GM19023 (cell line): ENCODE measurements around the gene MARCO.

Experiments
- ATAC-seq: cut with Tn5 transposase; IDR thresholded peaks from one replicate; pipeline ENCODE4 v1.9.1; 2021; ENCODE audit warnings: mild to moderate bottlenecking, moderate library complexity; ENCODE audit not compliant: unreplicated experiment

Gene MARCO

DNA sequence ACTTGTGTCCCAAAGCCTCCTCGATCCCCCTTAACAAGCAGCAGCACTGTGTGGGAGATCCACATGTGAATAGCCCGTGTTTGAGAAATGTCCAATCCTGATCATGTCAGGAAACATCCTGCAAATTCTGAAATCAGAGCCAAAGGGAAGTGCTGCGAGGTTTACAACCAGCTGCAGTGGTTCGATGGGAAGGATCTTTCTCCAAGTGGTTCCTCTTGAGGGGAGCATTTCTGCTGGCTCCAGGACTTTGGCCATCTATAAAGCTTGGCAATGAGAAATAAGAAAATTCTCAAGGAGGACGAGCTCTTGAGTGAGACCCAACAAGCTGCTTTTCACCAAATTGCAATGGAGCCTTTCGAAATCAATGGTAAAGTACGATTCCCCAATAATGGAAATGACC, at the start of gene MARCO:
TSS of gene MARCO (plus strand) at position 164 of the 400 bp plus-strand sequence. CDS start at position 271, 107 bp downstream.
- ATAC-seq: no peak

DNA sequence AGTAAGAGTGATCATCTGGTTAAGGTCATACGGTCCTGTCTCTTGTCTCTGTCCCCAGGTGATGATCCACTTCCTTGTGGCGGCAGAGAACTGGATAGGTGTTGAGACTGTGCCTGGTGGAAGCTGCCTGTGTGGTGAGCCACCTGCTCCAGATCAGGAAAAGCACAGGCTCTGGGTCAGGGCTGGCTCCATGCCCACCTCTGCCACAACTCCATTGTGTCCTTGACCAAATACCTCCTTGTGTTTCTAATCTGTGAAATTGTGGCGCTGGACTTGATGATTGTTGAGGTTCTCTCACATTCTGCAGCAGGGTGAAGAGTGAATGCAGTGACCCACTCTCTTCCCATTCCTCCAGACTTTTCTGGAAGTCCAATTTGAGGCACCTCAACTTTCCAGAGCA, 48.9 kb upstream of the MARCO start:
- no peak for ATAC-seq

GRCh38 chr2:118902266-118903028, 39.5 kb upstream of the MARCO start:
- ATAC-seq: no peak

GRCh38 chr2:118903029-118903351, 39.0 kb upstream of the MARCO start:
- no peak for ATAC-seq

- no peak for ATAC-seq
These were observed 38.2 kb upstream of the MARCO start for GRCh38 chr2:118903551-118904479.

DNA sequence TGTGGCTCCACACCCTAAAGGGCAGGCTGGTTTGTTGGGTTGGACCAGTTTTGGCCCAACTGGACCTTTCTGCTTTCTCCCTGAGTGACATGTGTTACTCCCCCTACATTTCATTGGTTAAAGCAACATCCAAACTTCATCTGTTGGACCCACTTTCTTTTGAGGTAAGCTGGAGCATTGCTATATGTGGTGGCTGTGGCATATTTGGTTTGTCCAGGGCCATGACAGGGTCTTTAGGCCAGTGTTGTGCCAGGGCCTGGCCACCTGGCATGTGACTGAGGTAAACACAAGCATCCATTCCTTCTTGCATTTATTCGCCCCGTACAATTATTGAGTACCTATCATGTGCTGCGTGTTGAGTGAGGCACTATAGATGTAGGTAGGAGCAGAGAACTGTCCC, 36.8 kb upstream of the MARCO start:
- ATAC-seq: no peak

DNA sequence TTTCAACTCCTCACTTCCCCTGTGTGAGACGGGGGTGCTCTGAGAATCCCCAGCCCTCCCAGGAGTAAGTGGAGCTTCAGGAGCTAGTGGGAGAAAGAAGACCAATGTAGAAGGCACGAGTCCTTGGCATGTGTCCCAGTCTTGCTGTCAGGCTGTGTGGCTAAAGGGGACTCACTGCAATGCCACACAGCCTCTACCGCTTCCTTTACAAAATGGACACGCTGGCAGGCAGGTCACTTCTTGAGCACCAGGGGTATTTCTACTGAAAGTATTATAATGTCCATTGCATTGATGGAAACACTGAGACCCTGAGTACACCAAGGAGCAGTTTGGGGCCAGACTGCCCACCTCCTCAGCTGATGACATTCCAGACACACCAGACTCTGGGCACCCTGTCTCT, 35.8 kb upstream of the MARCO start:
- no peak for ATAC-seq

DNA sequence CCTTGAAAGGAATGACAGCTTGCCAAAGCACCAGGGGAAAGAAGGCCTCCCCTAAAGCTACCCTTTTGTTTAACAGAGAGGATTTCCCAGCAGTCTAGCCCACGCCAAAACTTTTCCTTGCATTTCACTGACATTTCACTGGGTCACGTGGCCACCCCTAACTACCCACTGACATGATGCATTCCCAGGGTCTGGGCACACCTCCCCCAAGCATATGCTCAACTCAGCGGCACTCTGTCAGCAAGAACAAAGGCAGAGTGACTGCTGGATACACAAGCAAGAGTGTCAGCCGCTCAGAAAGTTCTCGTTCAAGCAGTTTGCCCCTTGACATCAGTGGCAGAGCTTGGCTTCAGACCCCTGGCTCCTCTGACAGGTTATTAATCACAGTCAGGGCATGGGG, 34.2 kb upstream of the MARCO start:
- no peak for ATAC-seq

GRCh38 chr2:118909191-118909590, 32.8 kb upstream of the MARCO start:
- ATAC-seq: no peak

DNA sequence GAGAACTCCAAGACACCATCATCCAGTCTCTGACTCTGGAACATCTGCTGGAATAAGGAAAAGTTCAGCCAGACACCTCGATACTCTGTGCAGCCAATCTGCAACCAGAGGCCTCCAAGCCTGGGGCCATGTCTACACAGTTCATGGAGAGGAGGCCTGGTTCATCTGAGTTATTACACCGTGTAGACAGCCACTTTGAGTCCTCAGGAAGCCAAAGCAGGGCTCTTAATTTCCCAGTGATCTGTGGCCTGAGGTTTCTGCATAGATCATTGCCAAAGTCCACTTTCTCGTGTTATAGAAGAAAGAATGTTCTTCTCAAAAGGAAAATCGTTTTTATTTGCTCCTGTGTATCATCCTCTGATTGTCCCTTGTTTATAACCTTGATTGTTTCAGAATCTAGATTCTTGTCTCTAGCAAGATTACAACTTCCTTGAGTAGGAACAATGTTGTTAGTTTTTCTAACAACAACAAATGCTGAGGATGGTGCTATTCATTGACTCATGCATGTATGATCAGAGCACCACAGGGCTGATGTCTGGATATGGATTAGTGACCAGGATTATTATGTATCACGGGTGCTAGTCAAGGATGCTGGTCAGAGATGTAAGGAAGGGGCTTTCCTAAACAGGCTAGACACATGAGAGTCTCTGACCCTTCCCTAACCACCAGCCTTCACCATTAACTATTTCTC, 30.7 kb upstream of the MARCO start:
- no peak for ATAC-seq

DNA sequence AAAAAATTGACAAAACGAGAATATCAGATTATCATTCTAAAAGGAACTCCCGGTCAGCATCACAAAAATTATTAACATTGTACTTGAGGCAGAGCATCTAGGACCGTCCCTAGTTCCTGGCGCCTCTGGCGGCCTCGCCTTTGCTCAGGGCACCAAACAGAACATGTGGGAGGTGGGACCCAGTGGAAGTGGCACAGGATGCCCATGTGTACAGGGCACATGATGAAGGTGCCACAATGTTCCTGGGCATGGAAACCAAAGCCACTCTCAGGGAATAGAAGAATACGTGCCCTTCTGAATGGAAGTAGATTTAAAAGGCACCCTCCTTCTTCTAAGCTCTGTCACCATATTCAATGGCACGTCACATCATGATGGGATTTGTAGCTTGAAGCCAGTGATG, 30.1 kb upstream of the MARCO start:
- no peak for ATAC-seq

DNA sequence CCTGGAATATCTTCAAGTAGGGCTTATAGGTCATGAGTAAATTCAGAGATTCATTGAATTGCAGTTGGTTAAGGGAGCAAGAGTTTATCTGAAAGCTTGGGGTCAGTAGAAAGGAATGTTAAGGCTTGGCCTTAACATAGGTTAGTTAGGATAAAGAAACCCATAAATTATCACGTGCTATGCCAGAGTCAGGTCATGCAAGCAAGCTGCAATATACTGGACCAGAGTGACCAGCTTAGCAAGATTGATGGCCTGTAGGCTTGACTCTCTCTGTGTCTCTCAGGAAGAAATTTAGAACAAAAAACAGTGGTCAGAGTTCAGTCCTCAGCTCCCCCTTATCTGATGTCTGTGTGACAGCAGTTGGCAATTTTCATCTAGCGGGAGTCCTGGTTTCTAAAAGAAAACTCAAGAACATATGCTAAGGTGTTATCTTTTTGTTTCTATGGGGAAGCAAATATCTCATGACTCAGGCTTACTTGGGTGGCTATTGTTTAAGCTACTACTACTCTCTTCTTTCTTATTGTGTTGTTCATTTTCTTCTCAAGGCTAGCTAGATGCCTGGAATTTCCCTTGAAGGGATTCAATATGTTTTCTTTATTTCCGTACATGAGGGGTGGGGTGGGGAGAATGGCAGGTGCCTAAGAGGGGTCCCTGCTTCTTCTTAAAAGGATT, 28.7 kb upstream of the MARCO start:
- no peak for ATAC-seq

GRCh38 chr2:118913803-118914645, 28.0 kb upstream of the MARCO start:
- no peak for ATAC-seq

GRCh38 chr2:118914721-118915453, 27.1 kb upstream of the MARCO start:
- no peak for ATAC-seq

DNA sequence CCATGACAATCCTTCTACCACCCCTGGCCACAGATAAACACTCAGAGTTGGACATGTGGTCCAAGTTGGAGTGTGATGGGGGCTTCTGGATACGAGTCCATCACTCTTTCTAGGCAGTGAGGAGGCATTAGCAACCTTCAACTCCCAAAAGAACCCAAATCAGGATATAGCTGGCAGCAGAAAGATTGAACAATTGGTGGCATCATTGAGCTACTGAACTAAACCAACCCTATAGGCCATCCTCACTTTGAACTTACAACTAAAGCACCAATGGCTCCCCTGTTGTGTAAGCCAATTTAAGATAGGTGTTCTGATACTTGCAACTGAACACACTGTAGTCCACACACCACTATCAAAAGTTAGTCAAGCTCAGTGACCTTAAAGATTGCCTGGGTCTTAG, 24.0 kb upstream of the MARCO start:
- no peak for ATAC-seq

DNA sequence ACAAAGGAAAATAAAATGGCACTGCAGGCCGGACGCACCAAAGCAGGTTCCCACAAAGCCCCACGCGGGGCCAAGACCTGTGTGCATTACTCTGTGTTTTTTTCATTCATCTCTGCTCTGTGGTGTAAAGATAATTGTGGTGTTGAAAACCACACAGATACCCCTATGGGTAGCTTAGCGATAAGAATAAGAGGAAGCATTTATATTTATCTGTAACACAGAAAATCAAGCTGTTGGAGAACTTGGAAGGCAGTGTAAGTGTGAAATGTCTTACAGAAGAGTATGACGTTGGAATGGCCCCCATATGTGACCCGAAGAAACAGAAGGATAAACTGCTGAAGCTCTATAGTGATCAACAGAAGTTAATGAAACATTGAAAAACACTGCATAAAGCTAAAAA, 20.3 kb upstream of the MARCO start:
- no peak for ATAC-seq

DNA sequence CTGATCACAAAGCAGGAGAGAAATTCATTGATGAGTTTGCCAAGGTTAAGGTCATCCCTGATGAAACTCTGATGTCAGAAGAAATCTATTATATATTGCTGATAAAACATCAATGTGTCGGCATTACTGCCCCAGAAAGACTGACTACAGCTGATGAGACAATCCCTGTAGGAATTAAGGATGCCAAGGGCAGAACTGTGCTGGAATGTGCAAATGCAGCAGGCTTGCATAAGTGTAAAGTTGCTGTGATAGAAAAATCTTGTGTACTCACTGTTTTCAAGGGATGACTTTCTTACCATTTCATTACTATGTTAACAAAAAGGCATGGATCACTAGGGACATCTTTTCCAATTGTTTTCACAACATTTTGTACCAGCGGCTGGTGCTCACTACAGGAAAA, 19.7 kb upstream of the MARCO start:
- ATAC-seq: no peak

DNA sequence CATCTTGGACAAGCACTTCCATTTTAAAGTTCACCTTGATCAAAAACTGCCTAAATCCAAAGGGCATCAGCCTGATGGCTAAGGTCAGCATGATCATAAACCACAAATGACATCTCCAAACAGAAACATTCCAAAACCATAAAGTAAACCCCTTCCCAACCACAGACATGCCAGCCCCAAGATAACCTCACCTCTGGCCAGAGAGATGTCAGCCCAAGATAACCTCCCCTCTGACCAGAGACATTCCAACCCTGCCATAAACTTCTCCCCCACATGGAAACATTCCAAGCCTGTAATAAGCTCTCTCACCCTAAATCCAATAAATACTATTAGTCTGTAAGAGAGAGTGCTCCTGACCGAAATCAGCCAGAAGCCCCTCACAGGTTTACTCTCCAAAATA, 18.6 kb upstream of the MARCO start:
- ATAC-seq: no peak

- ATAC-seq: no peak
These were observed 16.5 kb upstream of the MARCO start for GRCh38 chr2:118925476-118925875.

DNA sequence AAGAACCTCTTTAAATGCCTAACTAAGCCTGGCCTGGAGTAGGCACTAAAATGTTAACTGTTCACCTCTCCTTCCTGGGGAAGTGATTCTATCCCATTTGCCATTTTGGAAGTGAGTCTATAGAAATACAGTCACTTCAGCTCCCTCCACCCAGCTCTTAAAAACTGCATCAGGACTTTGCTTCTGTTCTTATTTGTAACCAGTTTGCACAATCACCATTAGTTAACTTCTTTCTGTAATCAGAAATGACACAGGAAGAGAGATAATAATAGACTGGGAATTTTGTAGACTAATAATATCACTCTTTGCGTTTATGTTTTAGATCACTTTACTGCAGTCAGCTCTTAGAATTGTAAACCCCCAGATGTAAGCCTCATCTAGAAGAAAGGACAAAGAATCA, 16.0 kb upstream of the MARCO start:
- ATAC-seq: no peak
